ENCODE results near the gene SOX14. TPM values are rescaled to one million over a fixed set of nuclear protein-coding genes. Genes with fewer than 3 reads are reported as not detected.

Gene SOX14
- total RNA-seq, 1 donor from 2014 or later, result not detected

DNA sequence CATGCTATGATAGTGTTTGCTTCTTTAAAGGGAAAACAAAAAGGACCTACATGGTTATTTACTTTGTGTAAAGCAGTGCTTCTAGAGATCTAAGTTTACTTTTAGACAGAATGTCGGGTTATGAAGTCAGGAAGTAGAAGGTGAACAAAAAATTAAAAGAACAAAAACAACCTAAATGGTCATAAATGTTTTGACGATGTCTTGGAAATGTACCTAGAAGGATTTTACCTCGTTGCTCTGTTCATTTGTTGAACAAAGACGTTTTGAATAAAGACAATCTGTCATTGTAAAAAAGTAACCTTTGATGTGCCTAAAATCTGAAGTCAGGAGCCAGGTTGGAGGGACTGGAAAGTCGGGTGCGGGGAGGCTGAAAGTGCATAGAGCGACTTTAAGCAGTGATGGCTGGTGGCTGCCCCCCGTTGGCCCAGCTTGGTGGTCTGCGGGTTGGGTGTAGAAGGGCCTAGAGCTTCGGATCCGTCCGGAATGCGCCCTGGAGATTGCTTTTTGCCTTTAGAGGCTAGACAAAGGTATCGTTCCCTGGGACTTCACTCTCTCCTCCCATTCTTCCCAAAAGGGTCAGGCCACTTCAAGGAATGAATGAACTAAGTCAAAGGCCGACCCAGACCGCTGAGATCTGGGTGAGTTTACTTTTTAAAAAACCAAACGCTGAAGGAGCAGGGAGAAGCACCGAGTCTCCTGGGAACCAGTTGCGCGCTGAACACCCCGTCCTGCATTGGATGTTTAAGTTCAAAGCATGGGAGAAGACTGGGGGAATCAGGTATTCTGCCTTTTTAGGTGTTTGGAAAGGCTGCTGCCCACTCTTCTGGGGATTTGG, 2.1 kb downstream of the SOX14 start:
- Histone ChIP-seq H3K4me3 (no peak overlapping the region), H3K4me1 (peaks cover 60% of the 10 kb centered on the region), H3K9me3 (replicated peaks) (no peaks in the 10 kb centered on the region), H3K27ac (replicated peaks) (no peak overlapping the region), H3K36me3 (no peaks in the 10 kb centered on the region), H3K27me3 (ENCODE audit: low read depth) (peaks cover 100% of the 10 kb centered on the region)
- no peak for DNase-seq
- intact Hi-C loops (cut with micrococcal nuclease), result no loop called here
- no peak for TF ChIP-seq CTCF (IDR thresholded peaks at IDR 0.05; ENCODE audit: borderline replicate concordance)

DNA sequence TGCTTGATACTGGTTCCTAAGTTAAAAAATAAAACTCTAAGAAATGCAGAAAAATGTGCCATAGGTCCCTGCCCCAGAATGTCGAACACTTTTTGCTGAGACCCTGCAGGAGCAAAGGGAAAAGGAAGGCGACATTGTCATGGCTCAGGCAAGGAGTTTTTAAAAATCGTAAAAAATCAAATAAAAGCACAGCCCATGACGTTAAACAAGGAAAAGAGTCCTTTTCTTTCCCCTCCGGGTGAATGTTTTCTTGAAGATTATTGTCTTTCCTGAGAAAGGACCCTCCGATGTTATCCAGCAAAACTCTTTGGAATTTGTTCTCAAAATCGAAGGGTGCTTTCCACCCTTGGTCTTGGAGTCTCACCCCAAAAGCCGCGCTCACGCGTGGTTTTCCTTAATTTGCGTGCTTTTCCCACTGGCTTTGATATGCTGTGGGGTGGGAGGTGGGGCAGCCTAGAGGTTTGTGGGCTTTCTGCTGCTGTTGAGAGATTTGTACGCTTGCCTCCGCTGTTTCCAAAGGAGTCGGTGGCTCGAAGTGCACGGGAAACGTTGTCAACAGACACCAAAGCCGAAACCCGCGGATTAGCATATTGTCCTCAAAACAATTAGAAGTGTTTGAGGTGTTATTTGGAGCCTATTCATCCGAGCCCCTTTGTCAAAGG, 2.9 kb downstream of the SOX14 start:
- Histone ChIP-seq H3K27me3 (ENCODE audit: low read depth) (peaks cover 100% of the 10 kb centered on the region), H3K9me3 (replicated peaks) (no peaks in the 10 kb centered on the region), H3K4me3 (no peak overlapping the region), H3K27ac (replicated peaks) (no peak overlapping the region), H3K4me1 (peaks cover 67% of the 10 kb centered on the region), H3K36me3 (no peaks in the 10 kb centered on the region)
- DNase-seq, result no peak
- no peak for TF ChIP-seq CTCF (IDR thresholded peaks at IDR 0.05; ENCODE audit: borderline replicate concordance)
- intact Hi-C loops (cut with micrococcal nuclease), result no loop called here

DNA sequence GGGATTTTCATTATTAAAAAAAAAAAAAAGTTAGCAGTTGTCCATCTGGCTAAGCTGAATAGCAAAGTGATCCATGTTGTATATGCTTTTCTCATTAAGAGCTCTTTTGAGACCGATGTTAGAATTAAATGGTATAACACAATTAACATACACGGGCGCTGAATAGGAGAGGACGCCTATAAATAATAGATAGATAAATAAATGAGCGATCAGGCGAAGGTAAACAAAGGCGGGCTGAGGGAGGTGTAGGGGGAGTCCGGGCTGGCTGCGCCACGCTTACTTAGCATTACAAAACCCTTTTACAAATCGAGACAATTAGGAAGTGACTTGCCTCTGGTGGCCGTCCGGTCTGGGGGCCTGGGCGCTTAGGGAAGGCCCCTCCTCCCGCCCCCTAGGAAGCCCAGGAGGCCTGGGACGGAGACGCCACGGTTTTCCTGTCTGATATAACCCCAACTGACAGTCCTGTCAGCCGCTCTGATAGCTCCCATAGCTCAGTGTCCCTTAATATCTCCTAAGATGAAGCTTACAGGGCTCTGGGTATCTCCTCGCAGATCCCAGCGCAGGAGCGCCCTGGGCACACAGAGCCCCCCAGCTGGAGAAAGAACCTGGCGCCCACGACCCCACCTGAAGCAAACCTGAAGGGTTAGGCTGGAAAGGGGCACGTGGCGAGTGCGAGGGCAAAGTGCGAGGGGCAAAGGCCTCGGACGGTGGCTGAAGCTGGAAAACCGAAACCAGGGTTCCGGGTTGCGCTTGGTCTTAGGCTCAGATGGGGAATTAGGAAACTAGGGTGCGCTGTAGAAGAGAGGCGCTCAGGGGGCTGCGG, 3.6 kb downstream of the SOX14 start:
- no peak for TF ChIP-seq CTCF (IDR thresholded peaks at IDR 0.05; ENCODE audit: borderline replicate concordance)
- Histone ChIP-seq H3K27me3 (ENCODE audit: low read depth) (peaks cover 100% of the 10 kb centered on the region), H3K9me3 (replicated peaks) (no peaks in the 10 kb centered on the region), H3K36me3 (no peaks in the 10 kb centered on the region), H3K4me3 (peak overlapping the region; percentile 57), H3K27ac (replicated peaks) (no peak overlapping the region), H3K4me1 (peaks cover 70% of the 10 kb centered on the region)
- intact Hi-C loops (cut with micrococcal nuclease), result no loop called here
- DNase-seq, result no peak

DNA sequence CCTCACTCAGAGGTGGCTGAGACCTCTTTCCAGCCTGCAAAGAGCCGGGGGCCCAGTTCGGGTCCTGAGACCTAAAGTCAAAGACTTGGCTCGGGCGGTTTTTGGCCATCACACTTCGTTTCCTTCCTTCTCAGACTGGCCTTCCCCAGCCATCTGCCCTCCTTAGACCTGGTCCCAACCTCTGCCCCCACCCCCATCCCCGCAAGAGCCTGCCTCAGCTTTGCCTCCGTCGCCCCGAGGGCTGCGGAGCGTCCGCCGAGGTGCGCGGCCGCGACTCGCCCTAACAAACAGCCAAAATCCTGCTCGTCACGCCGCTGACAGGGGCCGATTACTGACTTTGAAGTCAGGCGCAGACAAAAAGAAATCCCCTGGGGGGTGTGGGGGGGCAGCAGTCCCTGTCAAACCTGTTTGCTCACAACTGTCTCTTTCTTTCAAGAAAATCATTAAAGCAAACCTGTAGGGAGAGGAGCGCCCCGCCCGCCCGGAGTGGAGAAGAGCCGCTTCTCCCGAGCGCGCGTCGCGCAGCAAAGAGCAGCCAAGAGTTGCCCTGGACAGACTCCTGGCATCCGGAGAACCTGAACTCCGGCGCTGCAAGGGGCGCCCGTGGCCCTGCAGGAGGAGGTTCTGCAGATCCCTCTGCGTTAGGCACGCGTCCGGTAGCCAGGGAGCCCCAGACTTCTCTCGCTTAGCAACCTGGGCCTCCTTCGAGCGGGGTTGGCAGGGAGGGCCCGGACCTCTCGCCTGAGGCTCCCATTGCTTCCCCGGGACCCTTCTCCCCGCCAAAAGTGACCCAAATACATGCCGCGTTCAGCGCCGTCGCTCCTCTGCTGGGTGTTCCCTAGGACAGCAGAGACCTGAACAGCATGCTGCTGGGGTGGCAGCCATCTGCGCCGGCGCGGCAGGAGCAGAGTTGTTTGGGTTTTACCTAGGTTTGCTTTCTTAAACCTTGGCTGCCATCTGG, 4.5 kb downstream of the SOX14 start:
- intact Hi-C loops (cut with micrococcal nuclease), result no loop called here
- no peaks in the 10 kb centered on the region for H3K36me3 ChIP-seq
- H3K9me3 ChIP-seq (replicated peaks), result no peaks in the 10 kb centered on the region
- H3K4me3 ChIP-seq, result peak overlapping the region; percentile 57
- H3K27me3 ChIP-seq (ENCODE audit: low read depth), result peaks cover 100% of the 10 kb centered on the region
- H3K4me1 ChIP-seq, result peaks cover 62% of the 10 kb centered on the region
- H3K27ac ChIP-seq (replicated peaks), result no peak overlapping the region
- no peak for TF ChIP-seq CTCF (IDR thresholded peaks at IDR 0.05; ENCODE audit: borderline replicate concordance)
- no peak for DNase-seq

All from left ventricle myocardium inferior (tissue), 1 donor.